Panc1 (cell line): ENCODE measurements around the gene DPEP2. TPM values are rescaled to one million over a fixed set of nuclear protein-coding genes. Genes with fewer than 3 reads are reported as not detected.

Source experiments
- ATAC-seq: fragments of 200-7000 bp; cut with Tn5 transposase; 2 replicates; pipeline ENCODE4 v1.9.1; 2020; ENCODE audit warnings: mild to moderate bottlenecking, moderate library complexity
- BruUV-seq: library from RNA; stranded (reverse); fragments of 400-500 nt; replicated peaks from 2 replicates; lab custom pipeline; 2021; lab: Mats Ljungman, UMichigan
- CTCF ChIA-PET: fragments of 300-600 bp; sonication (Branson Sonifier 250); formaldehyde crosslinking; loops from one replicate; lab custom pipeline; 2022; ENCODE audit warnings: antibody characterized with exemption; lab: Charles Lee
- POLR2A ChIA-PET: fragments of 300-600 bp; sonication (Branson Sonifier 250); formaldehyde crosslinking; loops from one replicate; lab custom pipeline; 2022; ENCODE audit warnings: antibody characterized with exemption; lab: Charles Lee
- DNase-seq: peaks from one replicate; pipeline ENCODE4 v3.0.0-alpha.2; 2010; ENCODE audit warnings: low read depth, low spot score
- H3K27ac ChIP-seq: 2 replicates; pipeline ENCODE4 v1.5.1; 2011; ENCODE audit warnings: mild to moderate bottlenecking, low read length, inconsistent platforms
- H3K27me3 ChIP-seq: fragments of 200-500 bp; sonication (Bioruptor generic); 2 replicates; pipeline ENCODE4 v1.6.0; 2014; ENCODE audit warnings: low read length, inconsistent platforms; ENCODE audit not compliant: control insufficient read depth, insufficient read depth
- H3K36me3 ChIP-seq: fragments of 200-500 bp; sonication (Bioruptor generic); 2 replicates; pipeline ENCODE4 v1.5.1; 2014; ENCODE audit warnings: inconsistent platforms, mild to moderate bottlenecking, low read length, moderate library complexity; ENCODE audit not compliant: control insufficient read depth, insufficient read depth
- H3K4me1 ChIP-seq: 2 replicates; pipeline ENCODE4 v1.5.1; 2011; ENCODE audit warnings: inconsistent platforms, mild to moderate bottlenecking, low read length, moderate library complexity; ENCODE audit not compliant: control insufficient read depth, insufficient read depth
- H3K4me3 ChIP-seq, 2 experiments: 2 replicates each; pipeline ENCODE4 v1.5.1; 2011 to 2012; ENCODE audit warnings: low read depth in 2 of 2, low read length in 2 of 2, mild to moderate bottlenecking in 2 of 2, inconsistent platforms in 1 of 2, moderate library complexity in 1 of 2
- H3K9me3 ChIP-seq: fragments of 200-500 bp; sonication (Bioruptor generic); 2 replicates; pipeline ENCODE4 v1.5.1; 2014; ENCODE audit warnings: low read depth, mild to moderate bottlenecking, inconsistent platforms, low read length, moderate library complexity; ENCODE audit not compliant: control insufficient read depth, insufficient read depth
- POLR2AphosphoS5 ChIP-seq: IDR thresholded peaks from 2 replicates; pipeline ENCODE4 v1.6.1; 2012; ENCODE audit warnings: mild to moderate bottlenecking, low read depth, low read length, moderate library complexity
- SIN3A ChIP-seq: IDR thresholded peaks from 2 replicates; pipeline ENCODE4 v1.6.1; 2012; ENCODE audit warnings: low read depth, mild to moderate bottlenecking, low read length, moderate library complexity, borderline replicate concordance; ENCODE audit not compliant: insufficient read depth
- TCF7L2 ChIP-seq: IDR thresholded peaks from 2 replicates; pipeline ENCODE4 v1.6.1; 2011; ENCODE audit warnings: mild to moderate bottlenecking, low read depth, low read length, inconsistent platforms
- in situ Hi-C: cut with HindIII; loops from 2 replicates; pipeline ENCODE4 v1.10.0; 2016; ENCODE audit warnings: low sequenced_read_pairs, low pct_unique_long_range_greater_than_20kb
- intact Hi-C: fragments of 100-400 bp; cut with micrococcal nuclease; formaldehyde crosslinking; loops from one replicate; pipeline ENCODE4 v1.10.0; 2022; ENCODE audit not compliant: unreplicated experiment
- total RNA-seq: library from RNA; stranded (reverse); gene quantifications from one replicate; pipeline ENCODE4 v1.2.1, GENCODE V29; 2021; ENCODE audit not compliant: unreplicated experiment
- TF ChIP-seq, protein P1 (sequence below): fragments of 450-650 bp; IDR thresholded peaks from 2 replicates; pipeline ENCODE4 v1.5.1; 2017; ENCODE audit warnings: mild to moderate bottlenecking
- TF ChIP-seq, protein P2 (sequence below), 2 experiments: IDR thresholded peaks; 2 replicates each; pipeline ENCODE4 v1.6.1; 2011 to 2012; ENCODE audit warnings: low read depth in 2 of 2, control low read depth in 1 of 2, low read length in 1 of 2, mild to moderate bottlenecking in 1 of 2, moderate library complexity in 1 of 2; ENCODE audit not compliant: insufficient read depth in 1 of 2

DPEP2 gene
- total RNA-seq, 1 experiment from 2014 or later, result not detected

DNA sequence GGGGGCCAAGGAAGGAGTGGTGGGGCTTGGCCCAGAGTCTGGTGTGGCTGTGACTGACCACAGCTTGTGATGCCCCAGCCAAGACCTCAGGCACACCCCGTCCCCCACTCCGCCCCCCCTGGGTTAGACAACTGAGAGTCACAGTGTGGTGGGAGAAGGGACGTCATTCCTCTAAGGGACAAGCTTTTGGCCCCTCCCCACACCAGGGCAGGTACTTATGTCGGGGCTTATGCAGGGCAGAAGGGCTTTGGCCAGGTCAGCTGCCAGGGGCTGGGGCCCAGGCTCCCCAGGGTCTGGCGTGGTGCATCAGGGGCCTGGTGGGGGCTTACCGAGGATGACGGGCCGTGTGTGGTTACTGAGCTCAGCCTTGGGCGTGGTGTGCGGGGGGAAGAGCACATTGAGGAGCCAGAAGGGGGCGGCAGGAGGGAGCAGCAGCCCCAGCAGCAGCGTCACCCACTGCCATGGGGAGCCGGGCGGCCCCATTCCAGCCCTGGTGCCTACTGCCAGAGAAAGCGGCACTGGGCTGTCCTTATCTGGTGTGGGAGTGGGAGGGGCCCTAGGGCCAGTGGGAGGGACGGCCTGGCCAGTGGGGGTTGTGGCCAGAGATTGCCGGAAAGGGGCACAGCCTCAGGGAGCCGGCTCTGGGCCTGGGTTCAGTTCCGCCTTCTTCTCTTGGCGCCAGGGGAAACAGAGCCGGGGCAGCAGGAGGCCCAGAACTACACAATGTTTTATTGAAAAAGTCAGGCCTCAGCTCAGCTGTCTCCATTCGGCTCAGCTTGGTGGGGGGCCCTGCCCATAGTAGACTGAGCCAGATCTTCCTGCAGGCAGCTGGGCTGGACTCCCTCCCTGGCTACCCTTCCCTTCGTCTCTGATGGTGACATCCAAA is 55.4 kb downstream of the DPEP2 start, which contains the start of gene LCAT:
LCAT (minus strand) TSS at position 502 of the 886 bp plus-strand sequence; CDS start at position 483, 19 bp downstream.
- TF ChIP-seq, protein P1, sequence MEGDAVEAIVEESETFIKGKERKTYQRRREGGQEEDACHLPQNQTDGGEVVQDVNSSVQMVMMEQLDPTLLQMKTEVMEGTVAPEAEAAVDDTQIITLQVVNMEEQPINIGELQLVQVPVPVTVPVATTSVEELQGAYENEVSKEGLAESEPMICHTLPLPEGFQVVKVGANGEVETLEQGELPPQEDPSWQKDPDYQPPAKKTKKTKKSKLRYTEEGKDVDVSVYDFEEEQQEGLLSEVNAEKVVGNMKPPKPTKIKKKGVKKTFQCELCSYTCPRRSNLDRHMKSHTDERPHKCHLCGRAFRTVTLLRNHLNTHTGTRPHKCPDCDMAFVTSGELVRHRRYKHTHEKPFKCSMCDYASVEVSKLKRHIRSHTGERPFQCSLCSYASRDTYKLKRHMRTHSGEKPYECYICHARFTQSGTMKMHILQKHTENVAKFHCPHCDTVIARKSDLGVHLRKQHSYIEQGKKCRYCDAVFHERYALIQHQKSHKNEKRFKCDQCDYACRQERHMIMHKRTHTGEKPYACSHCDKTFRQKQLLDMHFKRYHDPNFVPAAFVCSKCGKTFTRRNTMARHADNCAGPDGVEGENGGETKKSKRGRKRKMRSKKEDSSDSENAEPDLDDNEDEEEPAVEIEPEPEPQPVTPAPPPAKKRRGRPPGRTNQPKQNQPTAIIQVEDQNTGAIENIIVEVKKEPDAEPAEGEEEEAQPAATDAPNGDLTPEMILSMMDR, result no peak
- TF ChIP-seq TCF7L2 (no peak), POLR2AphosphoS5 (peak; percentile 42), SIN3A (0 out of 2 replicates have a peak, but pooled peaks have one; percentile 30)
- TF ChIP-seq, protein P2, sequence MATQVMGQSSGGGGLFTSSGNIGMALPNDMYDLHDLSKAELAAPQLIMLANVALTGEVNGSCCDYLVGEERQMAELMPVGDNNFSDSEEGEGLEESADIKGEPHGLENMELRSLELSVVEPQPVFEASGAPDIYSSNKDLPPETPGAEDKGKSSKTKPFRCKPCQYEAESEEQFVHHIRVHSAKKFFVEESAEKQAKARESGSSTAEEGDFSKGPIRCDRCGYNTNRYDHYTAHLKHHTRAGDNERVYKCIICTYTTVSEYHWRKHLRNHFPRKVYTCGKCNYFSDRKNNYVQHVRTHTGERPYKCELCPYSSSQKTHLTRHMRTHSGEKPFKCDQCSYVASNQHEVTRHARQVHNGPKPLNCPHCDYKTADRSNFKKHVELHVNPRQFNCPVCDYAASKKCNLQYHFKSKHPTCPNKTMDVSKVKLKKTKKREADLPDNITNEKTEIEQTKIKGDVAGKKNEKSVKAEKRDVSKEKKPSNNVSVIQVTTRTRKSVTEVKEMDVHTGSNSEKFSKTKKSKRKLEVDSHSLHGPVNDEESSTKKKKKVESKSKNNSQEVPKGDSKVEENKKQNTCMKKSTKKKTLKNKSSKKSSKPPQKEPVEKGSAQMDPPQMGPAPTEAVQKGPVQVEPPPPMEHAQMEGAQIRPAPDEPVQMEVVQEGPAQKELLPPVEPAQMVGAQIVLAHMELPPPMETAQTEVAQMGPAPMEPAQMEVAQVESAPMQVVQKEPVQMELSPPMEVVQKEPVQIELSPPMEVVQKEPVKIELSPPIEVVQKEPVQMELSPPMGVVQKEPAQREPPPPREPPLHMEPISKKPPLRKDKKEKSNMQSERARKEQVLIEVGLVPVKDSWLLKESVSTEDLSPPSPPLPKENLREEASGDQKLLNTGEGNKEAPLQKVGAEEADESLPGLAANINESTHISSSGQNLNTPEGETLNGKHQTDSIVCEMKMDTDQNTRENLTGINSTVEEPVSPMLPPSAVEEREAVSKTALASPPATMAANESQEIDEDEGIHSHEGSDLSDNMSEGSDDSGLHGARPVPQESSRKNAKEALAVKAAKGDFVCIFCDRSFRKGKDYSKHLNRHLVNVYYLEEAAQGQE (IDR thresholded peaks at IDR 0.05; ENCODE audit: insufficient read depth in 1 of 2, low read depth in 2 of 2, low read length in 1 of 2), result no peak
- in situ Hi-C loops (no loop called here), intact Hi-C loops (no loop called here)
- peak; percentile 37; the same call in 1 of the 2 replicates for ATAC-seq
- H3K4me3 ChIP-seq, result no peak within 1 kb of the TSS
- no peaks in the 10 kb centered on the region for H3K27me3 ChIP-seq
- no peaks in the 10 kb centered on the region for H3K9me3 ChIP-seq
- no TSS peak for BruUV-seq
- no peaks in the 10 kb centered on the region; the same call in 1 of the 2 replicates for H3K4me1 ChIP-seq
- ChIA-PET CTCF (interaction anchor here (0.5 kb wide), 1 partner anchor 25 kb away, joined by 12 read pairs; no protein-coding TSS in a partner anchor), POLR2A (interaction anchor here (0.6 kb wide), 1 partner anchor 20 kb away, joined by 3 read pairs; no protein-coding TSS in a partner anchor)
- no peaks in the 10 kb centered on the region for H3K36me3 ChIP-seq
- H3K27ac ChIP-seq, result no peak within 1 kb of the TSS
- DNase-seq, result no peak

DNA sequence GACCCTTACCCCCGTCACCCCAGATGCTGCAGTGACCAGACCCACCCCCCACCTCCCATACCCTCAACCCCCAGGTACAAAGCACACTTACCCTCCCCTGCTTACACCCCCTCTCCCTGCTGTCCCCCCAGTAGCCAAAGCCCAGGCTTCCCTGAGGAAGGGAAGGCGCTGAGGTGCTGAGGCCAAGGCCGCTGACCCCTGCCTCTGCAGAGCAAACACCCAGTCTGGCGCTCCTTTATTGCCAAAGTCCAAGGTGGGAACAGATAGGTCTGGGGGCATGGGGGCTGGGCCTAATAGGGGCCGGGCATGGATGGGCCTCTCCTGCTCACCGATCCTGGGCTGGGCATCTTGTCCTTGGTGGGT is 56.0 kb downstream of the DPEP2 start:
- H3K4me1 ChIP-seq, result no peaks in the 10 kb centered on the region; the same call in 1 of the 2 replicates
- ATAC-seq, result no peak
- POLR2A ChIA-PET, result no interaction called here
- in situ Hi-C loops, result no loop called here
- no peak for DNase-seq
- H3K27ac ChIP-seq, result no peak overlapping the region
- intact Hi-C loops, result no loop called here
- TF ChIP-seq TCF7L2 (no peak), SIN3A (no peak), POLR2AphosphoS5 (no peak)
- TF ChIP-seq, protein P2 (IDR thresholded peaks at IDR 0.05; ENCODE audit: insufficient read depth in 1 of 2, low read depth in 2 of 2, low read length in 1 of 2), result no peak
- TF ChIP-seq, protein P1, result no peak
- no peaks in the 10 kb centered on the region for H3K36me3 ChIP-seq
- no peak overlapping the region for H3K4me3 ChIP-seq
- CTCF ChIA-PET, result interaction anchor here (0.5 kb wide), 1 partner anchor 26 kb away, joined by 12 read pairs; no protein-coding TSS in a partner anchor
- H3K9me3 ChIP-seq, result no peaks in the 10 kb centered on the region
- no TSS peak for BruUV-seq
- no peaks in the 10 kb centered on the region for H3K27me3 ChIP-seq
